Nephron progenitor cell (in vitro differentiated cells): ENCODE results near the gene RAD51C.
A peak's percentile ranks its signal among the peaks of the same experiment; 100 is the strongest.
"Not testable (repeated sequence)": the region's sequence is repeated elsewhere in the genome, so short reads cannot be mapped to it uniquely, and the experiment has no call there.

Experiments
- DNase-seq: peaks from one replicate; pipeline ENCODE4 v3.0.0; 2021
- H3K27ac Mint-ChIP-seq: 2 replicates; pipeline ENCODE4 v1.8.0; 2021; ENCODE audit warnings: mild to moderate bottlenecking, moderate library complexity, mixed read lengths
- H3K27me3 Mint-ChIP-seq: 2 replicates; pipeline ENCODE4 v1.8.0; 2021; ENCODE audit warnings: mild to moderate bottlenecking, low read depth, mixed read lengths; ENCODE audit not compliant: poor library complexity
- H3K36me3 Mint-ChIP-seq: 2 replicates; pipeline ENCODE4 v1.8.0; 2021; ENCODE audit warnings: low read depth, mixed read lengths
- H3K4me1 Mint-ChIP-seq: 2 replicates; pipeline ENCODE4 v1.8.0; 2021; ENCODE audit warnings: mixed read lengths
- H3K4me3 Mint-ChIP-seq: 2 replicates; pipeline ENCODE4 v1.8.0; 2021; ENCODE audit warnings: mild to moderate bottlenecking, moderate library complexity, mixed read lengths
- H3K9me3 Mint-ChIP-seq: 2 replicates; pipeline ENCODE4 v1.8.0; 2021; ENCODE audit warnings: mild to moderate bottlenecking, moderate library complexity, mixed read lengths
- TF ChIP-seq, protein P1 (sequence below): fragments of 200-600 bp; sonication (generic); IDR thresholded peaks from 2 replicates; pipeline ENCODE4 v1.5.0; 2021; ENCODE audit warnings: antibody characterized with exemption

Gene RAD51C

DNA sequence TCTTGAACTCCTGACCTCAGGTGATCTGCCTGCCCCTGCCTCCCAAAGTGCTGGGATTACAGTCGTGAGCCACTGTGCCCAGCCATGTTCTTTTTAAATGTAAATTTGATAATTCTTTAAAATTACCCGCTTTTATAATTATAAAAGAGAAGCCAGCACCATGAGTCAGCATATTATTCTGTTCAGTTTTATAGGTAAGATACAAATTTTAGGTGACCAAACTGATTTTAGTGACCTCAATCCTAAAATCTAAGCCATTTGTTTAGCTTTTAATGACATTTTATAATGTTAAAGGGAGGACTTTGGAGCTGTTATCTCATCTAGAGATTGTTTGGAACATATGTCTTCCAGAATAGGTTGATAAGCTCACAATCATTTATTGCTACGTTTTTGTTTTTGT lies 42.4 kb downstream of the RAD51C start:
- peaks cover 6% of the 10 kb centered on the region for H3K36me3 Mint-ChIP-seq
- no peaks in the 10 kb centered on the region for H3K4me1 Mint-ChIP-seq
- H3K27me3 Mint-ChIP-seq, result no peaks in the 10 kb centered on the region
- H3K27ac Mint-ChIP-seq, result no peak overlapping the region
- no peak for DNase-seq
- TF ChIP-seq, protein P1, sequence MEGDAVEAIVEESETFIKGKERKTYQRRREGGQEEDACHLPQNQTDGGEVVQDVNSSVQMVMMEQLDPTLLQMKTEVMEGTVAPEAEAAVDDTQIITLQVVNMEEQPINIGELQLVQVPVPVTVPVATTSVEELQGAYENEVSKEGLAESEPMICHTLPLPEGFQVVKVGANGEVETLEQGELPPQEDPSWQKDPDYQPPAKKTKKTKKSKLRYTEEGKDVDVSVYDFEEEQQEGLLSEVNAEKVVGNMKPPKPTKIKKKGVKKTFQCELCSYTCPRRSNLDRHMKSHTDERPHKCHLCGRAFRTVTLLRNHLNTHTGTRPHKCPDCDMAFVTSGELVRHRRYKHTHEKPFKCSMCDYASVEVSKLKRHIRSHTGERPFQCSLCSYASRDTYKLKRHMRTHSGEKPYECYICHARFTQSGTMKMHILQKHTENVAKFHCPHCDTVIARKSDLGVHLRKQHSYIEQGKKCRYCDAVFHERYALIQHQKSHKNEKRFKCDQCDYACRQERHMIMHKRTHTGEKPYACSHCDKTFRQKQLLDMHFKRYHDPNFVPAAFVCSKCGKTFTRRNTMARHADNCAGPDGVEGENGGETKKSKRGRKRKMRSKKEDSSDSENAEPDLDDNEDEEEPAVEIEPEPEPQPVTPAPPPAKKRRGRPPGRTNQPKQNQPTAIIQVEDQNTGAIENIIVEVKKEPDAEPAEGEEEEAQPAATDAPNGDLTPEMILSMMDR, result no peak
- no peak overlapping the region for H3K4me3 Mint-ChIP-seq
- H3K9me3 Mint-ChIP-seq, result no peaks in the 10 kb centered on the region

DNA sequence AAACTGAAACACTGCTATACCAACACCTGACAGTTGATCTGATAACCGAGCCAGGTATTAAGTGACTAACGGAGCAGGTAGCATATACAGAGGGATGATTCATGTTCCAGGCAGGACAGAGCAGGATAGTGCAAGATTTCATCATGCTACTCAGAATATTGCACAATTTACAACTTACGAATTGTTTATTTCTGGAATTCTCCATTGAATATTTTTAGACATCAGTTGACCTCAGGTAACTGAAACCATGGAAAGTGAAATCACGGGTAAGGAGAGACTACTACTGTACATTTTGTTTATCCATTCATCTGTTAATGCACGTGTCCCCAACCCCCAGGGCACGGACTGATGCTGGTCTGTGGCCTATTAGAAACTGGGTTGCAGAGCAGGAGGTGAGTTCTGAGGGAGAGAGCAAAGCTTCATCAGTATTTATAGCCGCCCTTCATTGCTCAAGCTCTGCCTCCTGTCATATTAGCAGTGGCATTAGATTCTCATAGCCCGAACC lies 48.8 kb downstream of the RAD51C start:
- Mint-ChIP-seq H3K4me1 (no peaks in the 10 kb centered on the region), H3K27ac (no peak overlapping the region), H3K9me3 (peaks cover 4% of the 10 kb centered on the region), H3K4me3 (no peak overlapping the region), H3K27me3 (peaks cover 12% of the 10 kb centered on the region), H3K36me3 (no peaks in the 10 kb centered on the region)
- DNase-seq, result no peak
- TF ChIP-seq, protein P1, result no peak

DNA sequence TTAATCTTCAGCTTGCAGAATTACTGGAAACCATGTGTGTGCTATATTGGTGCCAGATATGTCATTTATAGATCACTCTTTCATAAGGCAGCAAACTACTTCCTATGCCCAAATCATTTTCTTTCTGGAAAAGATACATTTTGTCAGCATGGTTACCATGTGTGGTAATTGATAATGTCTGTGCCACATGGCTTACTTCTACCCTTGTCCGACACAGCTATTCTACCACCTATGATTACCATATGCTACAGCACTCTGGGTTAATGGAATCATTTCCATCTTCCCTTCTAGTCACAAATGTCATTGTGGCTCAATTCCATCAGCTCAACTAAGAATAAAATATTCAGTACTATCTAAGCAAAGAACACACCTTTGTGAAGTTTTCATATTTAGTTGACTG lies 55.3 kb downstream of the RAD51C start:
- H3K27me3 Mint-ChIP-seq, result peaks cover 5% of the 10 kb centered on the region
- no peak overlapping the region for H3K27ac Mint-ChIP-seq
- H3K4me3 Mint-ChIP-seq, result no peak overlapping the region

DNA sequence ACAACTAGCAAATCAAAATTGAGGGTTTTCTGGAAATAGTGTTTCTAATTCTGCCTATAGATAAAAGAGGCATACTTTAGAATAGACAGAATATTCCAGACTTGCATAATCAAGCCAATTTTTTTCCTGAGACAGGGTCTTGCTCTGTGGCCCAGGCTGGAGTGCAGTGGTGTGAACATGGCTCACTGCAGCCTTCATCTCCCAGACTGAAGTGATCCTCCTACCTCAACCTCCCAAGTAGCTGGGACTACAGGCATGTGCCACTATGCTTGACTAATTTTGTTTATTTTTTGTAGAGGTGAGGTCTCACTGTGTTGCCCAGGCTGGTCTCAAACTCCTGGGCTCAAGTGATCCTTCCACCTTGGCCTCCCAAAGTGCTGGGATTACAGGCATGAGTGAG lies 57.2 kb downstream of the RAD51C start:
- H3K4me1 Mint-ChIP-seq, H3K27ac Mint-ChIP-seq, H3K9me3 Mint-ChIP-seq, H3K36me3 Mint-ChIP-seq, H3K4me3 Mint-ChIP-seq, DNase-seq: not testable (repeated sequence)
- peaks cover 21% of the 10 kb centered on the region for H3K27me3 Mint-ChIP-seq

More for the DNA sequence above, 55.3 kb downstream of the RAD51C start:
- Mint-ChIP-seq H3K36me3 (no peaks in the 10 kb centered on the region), H3K4me1 (no peaks in the 10 kb centered on the region), H3K9me3 (no peaks in the 10 kb centered on the region)
- no peak for DNase-seq
- TF ChIP-seq, protein P1, result no peak

DNA sequence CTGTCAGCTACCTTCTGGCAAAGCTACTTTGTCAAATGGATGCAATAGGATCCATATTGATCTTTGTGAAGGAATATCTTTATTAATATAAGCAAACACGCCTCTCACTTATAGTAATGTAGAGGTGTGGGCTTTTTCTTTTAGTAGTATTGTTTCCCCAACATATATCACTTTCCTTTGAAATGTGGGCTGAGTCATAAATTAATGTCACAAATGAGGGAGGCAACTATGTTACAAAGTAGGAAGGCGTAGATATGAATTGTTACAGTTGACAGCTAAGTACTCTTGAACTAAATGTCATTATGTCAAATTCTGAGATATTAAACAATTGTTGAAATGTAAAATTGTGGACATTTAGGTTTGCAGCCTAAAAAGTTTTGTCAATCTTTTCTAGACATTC lies 60.6 kb downstream of the RAD51C start:
- Mint-ChIP-seq H3K27ac (no peak overlapping the region), H3K4me1 (peaks cover 11% of the 10 kb centered on the region), H3K9me3 (no peaks in the 10 kb centered on the region), H3K27me3 (peaks cover 39% of the 10 kb centered on the region), H3K36me3 (no peaks in the 10 kb centered on the region), H3K4me3 (no peak overlapping the region)
- no peak for DNase-seq
- TF ChIP-seq, protein P1, result no peak

DNA sequence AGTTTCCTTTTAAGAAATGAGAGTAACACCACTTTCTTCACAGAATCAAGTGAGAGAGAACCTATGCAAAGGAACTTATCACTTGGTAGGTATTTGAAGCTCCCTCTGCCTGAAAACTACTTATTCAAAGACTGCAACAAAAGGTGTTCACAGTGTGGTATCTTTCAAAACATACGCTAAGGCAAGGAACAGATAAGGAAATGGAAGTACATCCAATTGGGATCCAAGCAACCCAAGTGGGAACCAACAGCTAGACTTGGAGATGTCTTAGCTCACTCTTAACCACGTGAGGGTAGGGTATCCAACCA lies 62.8 kb downstream of the RAD51C start:
- no peaks in the 10 kb centered on the region for H3K36me3 Mint-ChIP-seq
- TF ChIP-seq, protein P1, result no peak
- no peak for DNase-seq
- peaks cover 50% of the 10 kb centered on the region for H3K27me3 Mint-ChIP-seq
- peaks cover 22% of the 10 kb centered on the region for H3K4me1 Mint-ChIP-seq
- H3K27ac Mint-ChIP-seq, result no peak overlapping the region
- peak overlapping the region; percentile 68 for H3K4me3 Mint-ChIP-seq
- no peaks in the 10 kb centered on the region for H3K9me3 Mint-ChIP-seq
